ENCODE data around the gene TEDC1.

The TEDC1 gene

DNA sequence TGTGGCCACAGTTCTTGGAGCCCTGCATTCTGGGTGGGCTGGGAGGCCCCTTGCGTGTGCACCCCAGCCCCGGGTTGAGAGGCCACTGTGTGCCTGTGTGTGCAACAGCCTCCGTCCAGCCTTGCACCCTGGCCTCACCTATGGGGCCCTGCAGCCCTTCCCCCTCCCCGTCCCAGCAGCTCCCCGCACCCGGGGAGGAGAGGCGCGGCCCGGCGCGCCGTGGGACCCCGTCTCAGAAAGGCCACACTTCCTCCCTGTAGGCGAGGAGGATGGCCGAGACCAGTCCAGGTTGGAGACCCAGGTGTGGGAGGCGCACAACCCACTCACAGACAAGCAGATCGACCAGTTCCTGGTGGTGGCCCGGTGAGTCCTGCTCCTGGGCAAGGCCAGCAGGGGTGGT lies 33.0 kb upstream of the TEDC1 start:
- DNase-seq (ENCODE audit: low read depth) = no peak

DNA sequence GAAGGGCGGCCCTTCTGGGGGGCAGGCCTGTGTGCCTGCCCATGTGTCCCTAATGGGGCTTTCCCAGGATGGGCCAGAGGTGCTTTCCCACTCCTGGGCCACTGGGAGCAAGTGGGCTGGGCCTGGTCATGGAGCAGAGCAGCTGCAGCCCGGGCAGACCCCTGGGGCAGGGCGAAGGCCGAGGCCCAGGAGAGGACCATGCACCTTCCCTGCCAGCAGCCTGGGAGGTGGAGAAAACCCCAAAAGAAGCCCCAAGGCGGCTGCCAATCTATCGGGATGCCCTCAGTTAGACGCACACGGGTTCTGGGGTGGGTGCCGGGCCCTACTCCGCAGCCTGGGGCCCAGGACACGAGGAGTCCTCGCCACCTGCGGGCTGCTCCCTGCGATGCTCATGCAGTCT lies 32.5 kb upstream of the TEDC1 start:
- DNase-seq (ENCODE audit: low read depth) = no peak

DNA sequence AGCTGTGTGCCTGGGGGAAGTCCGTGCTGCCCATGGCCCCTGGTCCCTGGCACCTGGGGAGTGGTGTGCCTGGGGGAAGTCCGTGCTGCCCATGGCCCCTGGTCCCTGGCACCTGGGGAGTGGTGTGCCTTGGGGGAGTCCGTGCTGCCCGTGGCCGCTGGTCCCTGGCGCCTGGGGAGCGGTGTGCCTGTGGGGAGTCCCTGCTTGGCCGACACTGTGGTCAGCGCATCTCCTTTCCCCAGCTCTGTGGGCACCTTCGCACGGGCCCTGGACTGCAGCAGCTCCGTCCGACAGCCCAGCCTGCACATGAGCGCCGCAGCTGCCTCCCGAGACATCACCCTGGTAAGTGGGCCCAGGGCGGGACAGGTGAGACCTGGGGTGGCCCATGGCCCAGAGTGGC lies 30.9 kb upstream of the TEDC1 start:
- DNase-seq (ENCODE audit: low read depth) = no peak

DNA sequence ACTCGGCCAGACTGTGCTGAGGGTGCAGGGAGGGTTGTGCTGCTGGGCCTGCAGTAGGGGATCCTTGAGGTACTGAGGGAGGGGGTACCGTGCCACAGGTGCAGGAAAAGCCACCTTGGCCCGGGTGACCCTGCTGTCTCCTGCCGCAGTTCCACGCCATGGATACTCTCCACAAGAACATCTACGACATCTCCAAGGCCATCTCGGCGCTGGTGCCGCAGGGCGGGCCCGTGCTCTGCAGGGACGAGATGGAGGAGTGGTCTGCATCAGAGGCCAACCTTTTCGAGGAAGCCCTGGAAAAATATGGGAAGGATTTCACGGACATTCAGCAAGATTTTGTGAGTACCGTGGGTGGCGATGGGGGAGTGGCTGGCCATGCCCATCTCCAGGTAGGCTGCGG lies 30.4 kb upstream of the TEDC1 start:
- DNase-seq (ENCODE audit: low read depth) = no peak

DNA sequence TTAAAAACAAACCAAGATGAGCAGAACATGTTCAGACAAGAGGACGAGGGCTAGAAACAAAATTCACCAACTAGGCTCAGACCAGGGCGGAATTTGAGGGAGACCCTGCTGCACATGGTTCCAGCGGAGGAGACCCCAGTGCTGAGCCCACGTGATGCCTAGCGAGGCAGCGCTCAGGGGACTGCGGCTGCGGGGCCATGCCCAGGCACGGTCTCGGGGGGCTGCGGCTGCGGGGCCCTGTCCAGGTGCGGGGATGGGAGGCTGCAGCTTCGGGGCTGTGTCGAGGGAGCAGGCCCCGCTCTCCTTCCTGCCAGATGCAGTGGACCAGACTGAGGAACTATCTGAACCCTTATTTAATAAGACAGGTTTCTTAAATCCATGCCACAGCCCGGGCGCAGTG lies 29.1 kb upstream of the TEDC1 start:
- DNase-seq (ENCODE audit: low read depth) = no peak

DNA sequence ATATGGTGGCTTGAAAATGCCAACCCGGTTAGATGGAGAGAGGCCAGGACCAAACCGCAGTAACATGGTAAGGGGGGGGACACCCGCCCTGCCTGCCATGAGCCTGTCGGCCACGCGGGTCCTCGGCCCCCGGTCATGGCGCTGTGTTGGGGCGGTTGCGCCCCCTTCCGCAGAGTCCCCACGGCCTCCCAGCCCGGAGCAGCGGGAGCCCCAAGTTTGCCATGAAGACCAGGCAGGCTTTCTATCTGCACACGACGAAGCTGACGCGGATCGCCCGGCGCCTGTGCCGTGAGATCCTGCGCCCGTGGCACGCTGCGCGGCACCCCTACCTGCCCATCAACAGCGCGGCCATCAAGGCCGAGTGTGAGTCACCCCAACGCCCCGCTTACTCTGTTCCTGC lies 26.5 kb upstream of the TEDC1 start:
- no peak for DNase-seq (ENCODE audit: low read depth)

DNA sequence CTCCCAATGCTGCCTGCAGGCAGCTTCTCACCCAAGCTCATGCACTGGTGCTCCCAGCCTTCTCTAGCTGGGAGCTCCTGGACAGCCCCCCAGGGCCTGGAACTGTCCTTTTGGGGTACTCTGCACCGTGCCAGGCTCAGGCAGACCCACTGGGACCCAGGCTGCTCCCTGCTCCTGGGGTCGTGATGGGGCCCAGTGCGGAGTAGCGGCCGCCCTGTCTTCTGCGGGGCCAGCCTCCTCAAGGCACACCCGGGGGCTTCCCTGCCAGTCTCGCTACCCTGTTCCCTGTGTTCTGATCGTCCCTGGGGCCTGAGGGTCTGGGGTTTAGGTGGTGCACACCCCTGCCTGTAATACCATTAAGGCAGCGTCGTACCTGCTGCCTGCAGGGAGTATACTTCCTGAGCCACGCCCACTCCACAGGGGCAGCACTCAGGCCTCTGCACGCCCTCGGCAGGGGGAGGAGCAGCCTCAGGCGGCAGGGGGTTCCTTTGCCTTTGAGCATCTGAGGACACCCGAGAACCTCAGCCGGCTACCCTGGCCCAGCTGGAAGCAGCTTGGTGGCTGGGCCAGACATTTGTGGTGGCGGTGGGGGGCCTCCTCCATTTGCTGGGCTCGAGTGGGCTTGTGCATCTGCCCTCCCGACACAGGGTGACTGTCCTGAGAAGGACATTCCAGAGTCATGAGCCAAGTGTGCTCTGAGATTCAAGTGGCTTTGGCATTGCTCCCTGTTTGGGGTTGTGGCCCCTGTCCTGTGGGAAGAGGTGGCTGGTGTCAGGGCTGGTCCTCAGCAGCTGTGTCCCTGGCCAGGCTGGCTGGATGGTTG lies 25.6 kb upstream of the TEDC1 start:
- DNase-seq (ENCODE audit: low read depth) = no peak

DNA sequence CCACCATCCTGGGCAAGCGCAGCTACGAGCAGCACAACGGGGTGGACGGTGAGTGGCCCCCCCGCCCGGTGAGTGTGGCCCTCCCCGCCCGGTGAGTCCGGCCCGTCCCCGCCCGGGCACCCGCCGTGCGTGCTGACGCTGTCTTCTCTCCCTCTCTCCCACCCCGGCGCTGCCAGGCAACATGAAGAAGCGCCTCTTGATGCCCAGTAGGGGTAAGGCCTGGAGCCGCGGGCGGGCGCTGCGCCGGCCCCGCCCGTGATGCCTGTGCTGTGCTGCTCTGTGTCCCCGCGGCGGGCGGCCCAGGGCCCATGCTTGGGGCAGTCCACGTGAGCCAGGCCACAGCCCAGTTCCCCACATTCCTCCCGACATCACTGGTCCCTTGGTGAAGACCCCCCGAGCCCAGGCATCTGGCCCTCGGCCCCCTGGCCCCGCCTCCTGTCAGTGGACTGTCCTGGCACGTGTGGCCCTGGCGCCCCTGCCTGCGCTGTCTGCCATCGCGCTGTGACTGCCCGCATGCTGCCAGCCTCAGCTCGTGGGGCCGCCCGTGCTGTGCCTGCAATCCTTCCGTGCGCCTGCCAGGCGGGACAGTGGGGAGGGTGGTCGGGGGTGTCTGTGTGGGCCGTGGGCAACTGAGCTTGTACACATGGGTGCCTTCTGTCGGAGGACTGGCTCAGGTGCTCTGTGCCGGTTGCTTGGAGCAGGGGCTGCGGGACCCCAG lies 24.4 kb upstream of the TEDC1 start:
- no peak for DNase-seq (ENCODE audit: low read depth)

DNA sequence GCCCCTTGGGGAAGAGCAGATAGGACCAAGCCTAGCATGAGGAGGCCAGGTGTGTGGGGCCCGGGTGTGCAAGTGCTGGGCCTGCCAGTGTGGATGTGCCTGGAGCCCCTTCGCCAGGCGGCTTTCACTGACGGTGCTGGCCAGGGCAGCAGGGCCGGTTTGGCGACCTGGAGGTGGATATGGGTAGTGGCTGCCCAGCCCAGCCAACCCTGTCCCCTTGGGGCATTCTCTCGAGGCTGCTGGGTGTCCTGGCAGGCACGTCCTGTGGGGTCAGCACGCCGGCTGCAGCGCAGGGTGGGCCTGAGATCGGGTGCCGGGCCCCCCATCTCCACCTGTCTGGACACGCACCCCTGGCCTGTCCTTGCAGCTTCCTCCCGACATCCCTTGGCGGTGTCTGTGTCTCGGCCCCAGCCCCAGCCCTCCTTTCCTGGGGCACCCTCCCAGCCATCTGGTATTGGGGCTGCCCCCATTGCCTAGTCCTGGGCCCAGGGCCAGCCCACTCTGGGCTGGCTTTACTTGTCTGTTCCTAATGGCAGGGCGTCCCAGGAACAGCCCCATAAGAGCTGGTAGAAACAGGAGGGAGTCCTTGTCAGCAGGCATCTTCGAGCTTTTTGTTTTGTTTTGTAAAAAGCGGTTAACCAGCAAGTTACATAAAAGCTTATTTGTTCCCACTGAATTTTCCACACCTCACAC lies 23.7 kb upstream of the TEDC1 start:
- no peak for DNase-seq (ENCODE audit: low read depth)

DNA sequence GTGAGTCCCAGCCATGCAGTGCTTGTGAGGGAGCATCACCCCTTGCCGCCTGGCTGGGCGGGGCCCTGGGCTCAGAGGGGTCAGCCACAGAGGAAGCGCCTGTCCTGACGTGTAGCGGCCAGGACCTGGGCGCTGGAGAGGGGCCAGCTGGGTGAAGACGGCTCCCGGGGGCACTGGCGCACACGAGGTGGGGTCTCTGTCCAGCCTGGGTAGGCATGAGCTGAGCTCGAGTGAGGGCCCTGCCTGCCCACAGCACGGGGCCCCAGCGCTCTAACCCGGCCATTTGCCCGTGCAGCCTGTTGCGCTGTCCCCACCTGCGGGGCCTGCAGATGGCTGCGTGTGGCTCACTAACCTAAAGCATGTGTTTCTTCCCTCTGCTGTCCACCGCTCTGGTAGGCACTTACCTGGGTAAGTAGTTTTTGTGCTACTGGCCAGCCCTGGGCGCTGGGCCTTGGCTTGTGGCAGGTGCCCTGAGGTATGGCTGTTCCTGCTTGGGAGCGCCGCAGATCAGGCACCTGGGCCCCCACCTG lies 23.0 kb upstream of the TEDC1 start:
- no peak for DNase-seq (ENCODE audit: low read depth)

DNA sequence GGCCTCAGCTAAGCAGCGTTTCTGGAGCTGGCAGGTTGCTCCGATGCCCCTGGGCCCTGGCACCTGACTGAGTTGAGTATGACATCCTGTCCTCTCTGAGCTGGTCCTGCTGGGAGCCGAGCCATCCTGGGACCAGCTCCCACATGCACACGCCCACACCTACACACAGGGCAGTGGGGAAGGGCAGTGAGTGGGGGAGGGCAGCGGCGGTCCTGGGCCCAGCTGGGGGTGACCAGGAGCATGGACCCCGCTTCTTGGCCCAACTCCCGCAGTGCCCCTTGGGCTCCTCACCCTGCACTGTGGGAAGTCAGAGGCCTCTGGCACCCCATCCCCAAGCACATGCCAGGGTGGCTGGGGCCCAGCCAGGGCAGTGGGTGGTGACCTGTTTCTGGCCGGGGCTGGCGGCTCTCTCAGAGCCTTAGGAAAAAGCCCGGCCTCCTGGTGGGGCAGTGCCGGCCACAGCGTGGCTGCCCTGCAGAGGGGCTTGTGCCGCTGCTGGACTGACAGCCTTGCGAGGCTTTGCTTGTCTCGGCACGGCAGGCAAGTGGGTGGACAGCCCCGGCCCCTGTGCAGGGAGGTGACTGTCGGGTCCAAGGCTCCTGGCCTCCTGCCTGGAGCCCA lies 22.3 kb upstream of the TEDC1 start:
- no peak for DNase-seq (ENCODE audit: low read depth)

DNA sequence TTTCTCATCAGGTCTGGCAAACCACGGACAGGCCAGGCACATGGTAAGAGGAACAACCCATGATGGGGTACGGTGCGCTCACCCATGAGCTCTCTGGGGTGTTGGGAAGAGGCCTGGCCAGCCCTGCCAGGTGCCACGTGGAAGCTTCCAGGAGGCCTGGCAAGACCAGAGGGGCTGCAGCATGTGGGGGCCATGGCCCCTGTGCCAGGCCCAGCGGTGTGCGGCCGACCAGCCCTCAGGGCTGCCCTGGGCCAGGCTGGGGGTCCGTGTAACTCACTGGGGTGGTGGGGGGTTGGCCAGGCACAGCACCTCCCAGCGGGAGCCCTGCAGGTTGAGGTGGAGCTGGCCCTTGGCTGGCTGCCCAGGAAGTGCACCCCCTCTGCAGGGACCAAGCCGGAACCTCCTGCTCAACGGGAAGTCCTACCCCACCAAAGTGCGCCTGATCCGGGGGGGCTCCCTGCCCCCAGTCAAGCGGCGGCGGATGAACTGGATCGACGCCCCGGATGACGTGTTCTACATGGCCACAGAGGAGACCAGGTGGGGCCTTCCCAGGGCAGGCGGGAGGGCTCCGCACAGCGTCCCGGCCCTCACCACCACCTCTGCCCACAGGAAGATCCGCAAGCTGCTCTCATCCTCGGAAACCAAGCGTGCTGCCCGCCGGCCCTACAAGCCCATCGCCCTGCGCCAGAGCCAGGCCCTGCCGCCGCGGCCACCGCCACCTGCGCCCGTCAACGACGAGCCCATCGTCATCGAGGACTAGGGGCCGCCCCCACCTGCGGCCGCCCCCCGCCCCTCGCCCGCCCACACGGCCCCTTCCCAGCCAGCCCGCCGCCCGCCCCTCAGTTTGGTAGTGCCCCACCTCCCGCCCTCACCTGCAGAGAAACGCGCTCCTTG lies 21.3 kb upstream of the TEDC1 start:
- DNase-seq (ENCODE audit: low read depth) = no peak

DNA sequence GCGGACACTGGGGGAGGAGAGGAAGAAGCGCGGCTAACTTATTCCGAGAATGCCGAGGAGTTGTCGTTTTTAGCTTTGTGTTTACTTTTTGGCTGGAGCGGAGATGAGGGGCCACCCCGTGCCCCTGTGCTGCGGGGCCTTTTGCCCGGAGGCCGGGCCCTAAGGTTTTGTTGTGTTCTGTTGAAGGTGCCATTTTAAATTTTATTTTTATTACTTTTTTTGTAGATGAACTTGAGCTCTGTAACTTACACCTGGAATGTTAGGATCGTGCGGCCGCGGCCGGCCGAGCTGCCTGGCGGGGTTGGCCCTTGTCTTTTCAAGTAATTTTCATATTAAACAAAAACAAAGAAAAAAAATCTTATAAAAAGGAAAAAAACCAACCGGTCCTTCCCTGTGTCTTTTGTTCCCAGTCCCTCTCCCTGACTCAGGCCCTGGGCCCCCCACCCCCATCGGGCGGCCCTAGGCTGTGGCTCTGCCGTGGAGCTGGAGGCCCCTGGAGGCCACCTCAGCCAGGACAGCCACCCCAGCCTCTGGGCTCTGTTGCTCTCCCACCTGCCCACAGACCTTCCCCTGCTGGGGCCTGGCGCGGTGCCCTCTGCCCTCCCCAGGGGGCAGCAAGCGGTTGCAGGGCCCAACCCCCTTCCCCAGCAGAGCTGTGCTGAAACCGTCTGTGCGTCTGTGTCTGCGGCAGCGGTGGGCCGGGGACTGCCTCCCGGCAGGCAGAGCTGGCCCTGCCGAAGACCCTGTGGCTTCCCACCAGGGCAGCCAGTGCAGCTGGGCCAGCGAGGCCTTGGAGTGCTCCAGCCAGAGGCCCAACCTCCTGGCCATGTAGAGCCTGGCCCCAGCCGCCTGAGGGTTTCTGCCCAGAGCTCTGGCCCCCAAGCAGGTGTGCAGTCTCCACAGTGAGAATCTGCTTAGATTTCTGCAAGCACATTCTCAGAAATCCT lies 20.4 kb upstream of the TEDC1 start:
- DNase-seq (ENCODE audit: low read depth) = no peak

DNA sequence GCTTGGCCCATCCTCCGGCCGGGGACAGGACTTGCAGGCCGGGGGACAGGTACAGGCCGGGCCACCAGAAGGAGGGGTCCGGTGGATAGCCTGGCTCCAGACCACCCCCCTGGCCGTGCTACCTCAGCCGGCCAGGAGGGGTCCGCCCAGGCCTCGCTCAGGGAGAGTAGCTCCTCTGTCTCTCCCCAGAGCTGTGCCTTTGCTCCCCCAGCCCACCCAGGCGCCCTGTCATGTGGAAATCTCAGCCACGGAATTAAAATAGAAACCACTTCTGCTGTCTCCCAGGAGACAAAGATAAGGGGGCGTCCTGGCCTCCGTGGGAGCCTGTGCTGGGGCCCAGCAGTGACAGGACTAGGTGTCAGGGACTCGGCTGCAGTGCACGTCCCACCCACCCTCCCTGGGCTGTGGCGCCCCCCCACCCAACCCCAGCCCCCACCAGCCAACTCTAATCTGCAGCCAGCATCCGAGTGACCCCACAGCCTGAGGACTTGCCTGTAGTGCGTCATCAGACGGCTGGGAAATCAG lies 19.7 kb upstream of the TEDC1 start:
- DNase-seq (ENCODE audit: low read depth) = no peak

DNA sequence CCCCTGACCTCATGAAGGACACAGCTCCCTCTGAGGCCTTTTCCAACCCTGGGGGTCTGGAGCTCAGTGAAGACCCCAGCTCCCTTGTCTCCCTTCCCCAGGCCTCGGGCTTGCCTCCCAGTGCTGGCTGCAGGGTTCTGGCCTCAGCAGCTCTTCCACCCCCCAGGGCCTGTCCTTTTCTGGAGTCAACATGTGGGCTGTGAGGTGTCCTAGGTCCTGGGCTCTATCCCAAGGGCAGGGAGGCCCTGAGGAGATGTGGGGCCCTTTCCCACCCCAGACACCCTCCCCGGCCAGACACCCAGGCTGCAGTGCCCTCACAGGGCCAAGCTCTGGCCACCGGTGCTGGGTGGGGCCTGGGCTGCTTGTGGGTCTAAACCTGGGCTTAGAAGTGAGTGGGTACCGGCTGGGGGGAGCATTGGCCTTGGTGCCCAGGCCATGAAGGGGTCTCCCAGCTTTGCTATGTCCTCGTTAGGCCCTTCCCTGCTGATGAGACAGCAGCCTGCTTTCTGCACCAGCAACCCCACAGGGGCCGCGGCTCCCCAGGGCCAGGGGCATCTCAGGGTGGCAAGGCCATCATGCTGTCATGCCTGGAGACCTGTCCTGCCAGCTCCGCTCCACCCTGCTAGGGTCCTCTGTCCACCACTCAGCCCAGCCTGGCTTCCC lies 19.1 kb upstream of the TEDC1 start:
- no peak for DNase-seq (ENCODE audit: low read depth)

DNA sequence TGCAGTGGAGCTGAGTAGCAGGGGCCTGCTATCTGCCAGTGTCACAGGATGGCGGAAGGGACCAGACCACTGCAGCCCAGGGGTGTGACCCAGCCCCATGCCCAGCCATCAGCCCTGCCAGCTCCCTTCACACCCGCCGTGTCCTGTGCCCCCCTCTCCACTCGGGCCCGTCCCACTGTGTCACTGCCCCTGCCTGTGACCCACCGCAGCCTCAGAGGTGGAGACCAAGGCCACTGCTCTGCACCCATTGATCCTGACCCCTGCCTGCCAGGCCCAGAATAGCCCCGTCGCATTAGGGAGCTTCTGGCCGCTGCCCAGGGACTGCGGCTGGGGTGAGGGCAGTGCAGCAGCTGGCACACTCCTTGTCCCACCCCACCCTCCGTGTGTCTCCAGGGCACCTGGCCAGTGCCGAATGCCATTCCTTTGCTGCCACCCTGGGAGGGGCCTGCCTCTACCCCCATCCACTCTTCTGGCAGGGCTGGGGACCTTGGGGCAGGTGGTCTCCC lies 18.5 kb upstream of the TEDC1 start:
- no peak for DNase-seq (ENCODE audit: low read depth)

DNA sequence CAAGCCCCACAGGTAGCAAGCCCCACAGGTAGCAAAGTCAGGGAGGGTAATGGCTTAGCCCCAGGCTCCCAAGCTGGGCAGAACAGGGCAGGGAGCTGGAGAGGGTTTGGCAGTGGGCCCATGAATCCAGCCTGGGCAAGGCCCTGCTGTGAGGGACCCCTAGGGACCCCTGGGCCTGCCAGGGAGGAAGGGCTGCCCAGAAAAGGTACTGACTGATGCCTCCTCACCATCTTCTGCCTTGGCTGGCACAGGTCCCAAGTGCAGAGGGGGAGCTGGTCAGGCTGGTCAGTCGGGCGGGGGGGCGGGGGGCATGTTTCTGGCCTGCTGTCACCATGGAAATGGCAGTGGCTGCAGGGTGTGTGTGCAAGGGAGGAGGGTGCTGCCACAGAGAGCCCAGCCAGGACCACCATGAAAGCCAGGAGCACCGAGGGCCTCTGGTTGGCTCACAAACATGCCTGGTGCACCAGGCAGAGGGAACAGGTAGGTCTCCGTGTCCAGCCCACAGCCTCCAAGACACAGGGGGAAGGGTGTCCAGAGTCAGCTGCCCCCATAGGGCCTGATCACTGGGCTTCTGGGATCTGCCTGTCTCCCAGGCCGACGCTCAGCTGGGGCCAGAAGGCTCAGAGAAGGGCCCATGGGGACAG lies 17.9 kb upstream of the TEDC1 start:
- DNase-seq (ENCODE audit: low read depth) = no peak

DNA sequence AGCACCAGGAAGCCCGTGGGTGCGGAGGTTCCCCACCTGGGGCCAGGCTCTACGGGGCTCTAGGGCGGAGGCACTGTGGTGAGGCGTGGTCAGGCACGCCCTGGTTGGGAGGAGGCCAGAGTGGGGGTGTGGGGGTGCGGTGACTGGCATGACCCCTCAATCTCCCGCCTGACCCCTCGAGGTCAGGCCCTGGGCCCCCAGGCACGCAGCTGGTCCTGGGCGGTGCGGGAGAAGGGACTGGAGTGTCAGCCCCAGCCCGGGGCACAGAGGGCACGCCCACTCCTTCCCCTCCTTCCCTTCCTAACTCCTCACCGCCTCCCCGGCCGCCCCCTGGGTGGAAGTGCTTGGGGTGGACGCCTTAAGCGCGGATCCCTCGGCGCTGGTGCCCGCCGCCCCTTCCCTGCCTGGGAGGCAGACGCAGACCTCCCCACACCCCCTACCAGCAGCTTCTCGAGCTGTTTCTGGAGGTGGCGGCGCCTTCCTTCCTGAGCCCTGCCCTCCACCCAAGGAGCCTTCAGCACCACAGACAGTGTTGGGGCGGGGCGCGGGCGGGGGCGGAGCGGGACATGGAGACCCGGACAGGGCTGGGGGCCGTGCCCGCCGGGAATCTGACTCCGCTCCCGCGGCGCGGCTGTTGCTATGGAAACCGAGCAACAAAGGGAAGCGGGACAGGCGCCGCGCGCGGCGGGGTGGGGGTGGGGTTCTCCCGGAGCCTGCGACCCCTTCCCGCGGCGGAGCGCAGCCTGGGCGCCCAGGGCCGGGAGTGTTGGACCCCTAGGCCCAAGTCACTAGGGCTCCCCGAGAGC lies 17.2 kb upstream of the TEDC1 start:
- DNase-seq (ENCODE audit: low read depth) = no peak
